Fibroblast of pulmonary artery (primary cell): ENCODE data around the gene CACYBP.

Experiments used
- DNase-seq: peaks from one replicate; pipeline ENCODE4 v3.0.0-alpha.2; 2010; ENCODE audit warnings: low read depth
- H3K4me3 ChIP-seq: replicated peaks from 2 replicates; pipeline ENCODE4 v1.5.1; 2011; ENCODE audit warnings: low read depth, mild to moderate bottlenecking, control low read depth, low read length, moderate library complexity
- CTCF ChIP-seq: IDR thresholded peaks from 2 replicates; pipeline ENCODE4 v1.5.1; 2011; ENCODE audit warnings: mild to moderate bottlenecking, control low read depth, low read length, inconsistent platforms; ENCODE audit errors: missing control alignments

The CACYBP gene

GRCh38 chr1:174999936-175000696 is at the start of gene CACYBP:
Gene CACYBP (plus strand): TSS chr1:174999947. CDS start chr1:175000181, 234 bp downstream.
- DNase-seq = peak; percentile 30
- H3K4me3 ChIP-seq = peak within 1 kb of the TSS; percentile 85
- TF ChIP-seq CTCF = no peak

- no peak for DNase-seq
- TF ChIP-seq CTCF = no peak
- no peak overlapping the region for H3K4me3 ChIP-seq
Observed at GRCh38 chr1:174953285-174954072, 46.3 kb upstream of the CACYBP start.

- no peak for DNase-seq
- H3K4me3 ChIP-seq = no peak overlapping the region
- TF ChIP-seq CTCF = no peak
Observed at GRCh38 chr1:174954073-174954460, 45.7 kb upstream of the CACYBP start.

GRCh38 chr1:174954671-174955669 is 44.8 kb upstream of the CACYBP start:
- no peak for TF ChIP-seq CTCF
- H3K4me3 ChIP-seq = no peak overlapping the region
- no peak for DNase-seq

- TF ChIP-seq CTCF = no peak
- no peak for DNase-seq
- H3K4me3 ChIP-seq = no peak overlapping the region
Observed at GRCh38 chr1:174956086-174956485, 43.7 kb upstream of the CACYBP start.

- TF ChIP-seq CTCF = no peak
- no peak for DNase-seq
- H3K4me3 ChIP-seq = no peak overlapping the region
Observed at GRCh38 chr1:174956976-174957375, 42.8 kb upstream of the CACYBP start.
